Measurements from ENCODE around the gene CELA2B.
A peak's percentile ranks its signal among the peaks of the same experiment; 100 is the strongest.

The CELA2B gene

GRCh38 chr1:15436881-15437442, 38.9 kb upstream of the CELA2B start:
- Histone ChIP-seq H3K4me3 (ENCODE audit: low read depth, low read length) (no peak overlapping the region), H3K9me3 (ENCODE audit: control insufficient read depth, insufficient read depth, low read depth, low read length) (no peaks in the 10 kb centered on the region), H3K36me3 (ENCODE audit: control insufficient read depth in 2 of 2, insufficient read depth in 1 of 2, low read length in 2 of 2) (no peaks in the 10 kb centered on the region), H3K27ac (ENCODE audit: extremely low read depth, low read depth, low read length) (no peak overlapping the region), H3K4me1 (ENCODE audit: control insufficient read depth, insufficient read depth, low read length) (no peaks in the 10 kb centered on the region)
- TF ChIP-seq KLF17 (tag by site-specific recombination; IDR thresholded peaks at IDR 0.05) (no peak), ZIC2 (tag by site-specific recombination; IDR thresholded peaks at IDR 0.05) (peak; percentile 41; the same call in 1 of the 2 replicates), YY1 (tag by site-specific recombination; IDR thresholded peaks at IDR 0.05) (no peak), ZNF10 (tag by site-specific recombination; IDR thresholded peaks at IDR 0.05) (no peak), GLIS2 (tag by site-specific recombination; IDR thresholded peaks at IDR 0.05) (no peak), ZNF785 (tag by site-specific recombination; IDR thresholded peaks at IDR 0.05) (no peak), ZNF571 (tag by site-specific recombination; IDR thresholded peaks at IDR 0.05) (no peak), ZNF654 (tag by site-specific recombination; IDR thresholded peaks at IDR 0.05; ENCODE audit: low read depth) (no peak)
- ChIA-PET POLR2A (no interaction called here), CTCF (interaction anchor here (0.6 kb wide), 1 partner anchor 113 kb away, joined by 3 read pairs; no protein-coding TSS in a partner anchor)

DNA sequence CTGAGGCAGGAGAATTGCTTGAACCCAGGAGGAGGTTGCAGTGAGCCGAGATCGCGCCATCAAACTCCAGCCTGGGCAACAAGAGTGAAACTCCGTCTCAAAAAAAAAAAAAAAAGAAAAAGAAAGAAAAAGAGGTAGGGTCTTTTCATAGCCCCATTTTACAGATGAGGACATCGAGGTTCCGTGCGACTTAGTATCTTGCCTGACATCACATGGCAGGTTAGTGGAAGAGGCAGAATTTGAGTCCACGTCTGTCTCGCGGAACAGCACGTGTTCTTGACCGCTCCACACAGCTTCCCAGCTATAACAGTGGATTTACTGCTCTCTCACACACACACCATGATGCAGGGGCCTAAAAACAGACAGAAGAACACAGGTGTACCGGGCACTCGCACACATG, 36.6 kb upstream of the CELA2B start:
- Histone ChIP-seq H3K27ac (ENCODE audit: extremely low read depth, low read depth, low read length) (no peak overlapping the region), H3K9me3 (ENCODE audit: control insufficient read depth, insufficient read depth, low read depth, low read length) (no peaks in the 10 kb centered on the region), H3K36me3 (ENCODE audit: control insufficient read depth in 2 of 2, insufficient read depth in 1 of 2, low read length in 2 of 2) (no peaks in the 10 kb centered on the region), H3K4me1 (ENCODE audit: control insufficient read depth, insufficient read depth, low read length) (no peaks in the 10 kb centered on the region), H3K4me3 (ENCODE audit: low read depth, low read length) (no peak overlapping the region)
- CTCF ChIA-PET: no interaction called here
- TF ChIP-seq ZNF596 (tag by site-specific recombination; IDR thresholded peaks at IDR 0.05) (no peak), ZFP37 (tag by site-specific recombination; IDR thresholded peaks at IDR 0.05) (no peak), ZNF473 (tag by site-specific recombination; IDR thresholded peaks at IDR 0.05) (no peak), ZNF529 (tag by site-specific recombination; IDR thresholded peaks at IDR 0.05; ENCODE audit: insufficient replicate concordance) (no peak), MYNN (tag by site-specific recombination; IDR thresholded peaks at IDR 0.05; ENCODE audit: borderline replicate concordance) (no peak), ZNF549 (tag by site-specific recombination; IDR thresholded peaks at IDR 0.05) (no peak), ZNF777 (tag by site-specific recombination; IDR thresholded peaks at IDR 0.05; ENCODE audit: borderline replicate concordance) (no peak), ZEB2 (tag by site-specific recombination; IDR thresholded peaks at IDR 0.05) (no peak), OVOL3 (tag by site-specific recombination; IDR thresholded peaks at IDR 0.05) (no peak), ZNF610 (tag by site-specific recombination; IDR thresholded peaks at IDR 0.05; ENCODE audit: borderline replicate concordance) (no peak), ZNF488 (tag by site-specific recombination; IDR thresholded peaks at IDR 0.05) (no peak), MEIS1 (CRISPR knock-in tag; IDR thresholded peaks at IDR 0.05; ENCODE audit: borderline replicate concordance) (no peak), HOXC10 (CRISPR knock-in tag; IDR thresholded peaks at IDR 0.05) (no peak), ZBTB7A (tag by site-specific recombination; IDR thresholded peaks at IDR 0.05; ENCODE audit: low read depth) (no peak)
- TF ChIP-seq, protein P1, sequence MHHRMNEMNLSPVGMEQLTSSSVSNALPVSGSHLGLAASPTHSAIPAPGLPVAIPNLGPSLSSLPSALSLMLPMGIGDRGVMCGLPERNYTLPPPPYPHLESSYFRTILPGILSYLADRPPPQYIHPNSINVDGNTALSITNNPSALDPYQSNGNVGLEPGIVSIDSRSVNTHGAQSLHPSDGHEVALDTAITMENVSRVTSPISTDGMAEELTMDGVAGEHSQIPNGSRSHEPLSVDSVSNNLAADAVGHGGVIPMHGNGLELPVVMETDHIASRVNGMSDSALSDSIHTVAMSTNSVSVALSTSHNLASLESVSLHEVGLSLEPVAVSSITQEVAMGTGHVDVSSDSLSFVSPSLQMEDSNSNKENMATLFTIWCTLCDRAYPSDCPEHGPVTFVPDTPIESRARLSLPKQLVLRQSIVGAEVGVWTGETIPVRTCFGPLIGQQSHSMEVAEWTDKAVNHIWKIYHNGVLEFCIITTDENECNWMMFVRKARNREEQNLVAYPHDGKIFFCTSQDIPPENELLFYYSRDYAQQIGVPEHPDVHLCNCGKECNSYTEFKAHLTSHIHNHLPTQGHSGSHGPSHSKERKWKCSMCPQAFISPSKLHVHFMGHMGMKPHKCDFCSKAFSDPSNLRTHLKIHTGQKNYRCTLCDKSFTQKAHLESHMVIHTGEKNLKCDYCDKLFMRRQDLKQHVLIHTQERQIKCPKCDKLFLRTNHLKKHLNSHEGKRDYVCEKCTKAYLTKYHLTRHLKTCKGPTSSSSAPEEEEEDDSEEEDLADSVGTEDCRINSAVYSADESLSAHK (tag by site-specific recombination; IDR thresholded peaks at IDR 0.05): no peak
- TF ChIP-seq, protein P2, sequence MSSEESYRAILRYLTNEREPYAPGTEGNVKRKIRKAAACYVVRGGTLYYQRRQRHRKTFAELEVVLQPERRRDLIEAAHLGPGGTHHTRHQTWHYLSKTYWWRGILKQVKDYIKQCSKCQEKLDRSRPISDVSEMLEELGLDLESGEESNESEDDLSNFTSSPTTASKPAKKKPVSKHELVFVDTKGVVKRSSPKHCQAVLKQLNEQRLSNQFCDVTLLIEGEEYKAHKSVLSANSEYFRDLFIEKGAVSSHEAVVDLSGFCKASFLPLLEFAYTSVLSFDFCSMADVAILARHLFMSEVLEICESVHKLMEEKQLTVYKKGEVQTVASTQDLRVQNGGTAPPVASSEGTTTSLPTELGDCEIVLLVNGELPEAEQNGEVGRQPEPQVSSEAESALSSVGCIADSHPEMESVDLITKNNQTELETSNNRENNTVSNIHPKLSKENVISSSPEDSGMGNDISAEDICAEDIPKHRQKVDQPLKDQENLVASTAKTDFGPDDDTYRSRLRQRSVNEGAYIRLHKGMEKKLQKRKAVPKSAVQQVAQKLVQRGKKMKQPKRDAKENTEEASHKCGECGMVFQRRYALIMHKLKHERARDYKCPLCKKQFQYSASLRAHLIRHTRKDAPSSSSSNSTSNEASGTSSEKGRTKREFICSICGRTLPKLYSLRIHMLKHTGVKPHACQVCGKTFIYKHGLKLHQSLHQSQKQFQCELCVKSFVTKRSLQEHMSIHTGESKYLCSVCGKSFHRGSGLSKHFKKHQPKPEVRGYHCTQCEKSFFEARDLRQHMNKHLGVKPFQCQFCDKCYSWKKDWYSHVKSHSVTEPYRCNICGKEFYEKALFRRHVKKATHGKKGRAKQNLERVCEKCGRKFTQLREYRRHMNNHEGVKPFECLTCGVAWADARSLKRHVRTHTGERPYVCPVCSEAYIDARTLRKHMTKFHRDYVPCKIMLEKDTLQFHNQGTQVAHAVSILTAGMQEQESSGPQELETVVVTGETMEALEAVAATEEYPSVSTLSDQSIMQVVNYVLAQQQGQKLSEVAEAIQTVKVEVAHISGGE (tag by site-specific recombination; conservative IDR thresholded peaks at IDR 0.05; ENCODE audit: low read depth): no peak
- TF ChIP-seq, protein P3, sequence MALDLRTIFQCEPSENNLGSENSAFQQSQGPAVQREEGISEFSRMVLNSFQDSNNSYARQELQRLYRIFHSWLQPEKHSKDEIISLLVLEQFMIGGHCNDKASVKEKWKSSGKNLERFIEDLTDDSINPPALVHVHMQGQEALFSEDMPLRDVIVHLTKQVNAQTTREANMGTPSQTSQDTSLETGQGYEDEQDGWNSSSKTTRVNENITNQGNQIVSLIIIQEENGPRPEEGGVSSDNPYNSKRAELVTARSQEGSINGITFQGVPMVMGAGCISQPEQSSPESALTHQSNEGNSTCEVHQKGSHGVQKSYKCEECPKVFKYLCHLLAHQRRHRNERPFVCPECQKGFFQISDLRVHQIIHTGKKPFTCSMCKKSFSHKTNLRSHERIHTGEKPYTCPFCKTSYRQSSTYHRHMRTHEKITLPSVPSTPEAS (tag by site-specific recombination; IDR thresholded peaks at IDR 0.05): no peak
- POLR2A ChIA-PET: no interaction called here
